Kidney capillary endothelial cell (primary cell): Measurements from ENCODE around the gene OAS1.

Source experiments
- DNase-seq: peaks from one replicate; pipeline ENCODE4 v3.0.0-alpha.2; 2018; ENCODE audit warnings: low spot score

Gene OAS1

GRCh38 chr12:112967306-112967705 lies 60.5 kb downstream of the OAS1 start:
- no peak for DNase-seq

- DNase-seq, result no peak
These were observed 61.1 kb downstream of the OAS1 start for GRCh38 chr12:112967858-112968257.
